Neural progenitor cell (in vitro differentiated cells): Measurements from ENCODE around the gene SH2D3C.

Experiments
- CTCF ChIP-seq: fragments of 200-600 bp; sonication (generic); IDR thresholded peaks from 2 replicates; pipeline ENCODE4 v1.5.1; 2017; ENCODE audit warnings: antibody characterized with exemption, mild to moderate bottlenecking
- EZH2 ChIP-seq: fragments of 200-600 bp; sonication (generic); IDR thresholded peaks from 2 replicates; pipeline ENCODE4 v1.6.1; 2017; ENCODE audit warnings: antibody characterized with exemption, mild to moderate bottlenecking, moderate library complexity
- EZH2phosphoT487 ChIP-seq: fragments of 200-600 bp; sonication (generic); IDR thresholded peaks from 2 replicates; pipeline ENCODE4 v1.6.1; 2017; ENCODE audit warnings: antibody characterized with exemption

- no peak for TF ChIP-seq CTCF
- TF ChIP-seq EZH2 = no peak
- no peak for TF ChIP-seq EZH2phosphoT487
Observed at GRCh38 chr9:127777368-127777980, 992 bp downstream of the SH2D3C start.
